ENCODE measurements around the gene C17orf100.

The C17orf100 gene

GRCh38 chr17:6651354-6651918, at the start of gene C17orf100, which contains the start of gene MED31:
Gene C17orf100 (plus strand): TSS chr17:6651762. CDS start chr17:6651914, 152 bp downstream.
Gene MED31 (minus strand): TSS chr17:6651605. CDS start chr17:6651528, 77 bp downstream.
- peak; percentile 81 for DNase-seq

GRCh38 chr17:6602141-6602540, 49.4 kb upstream of the C17orf100 start:
- no peak for DNase-seq

- no peak for DNase-seq
Observed at GRCh38 chr17:6603744-6604325, 47.7 kb upstream of the C17orf100 start.

- DNase-seq, result no peak
Observed at GRCh38 chr17:6605142-6605541, 46.4 kb upstream of the C17orf100 start.

DNA sequence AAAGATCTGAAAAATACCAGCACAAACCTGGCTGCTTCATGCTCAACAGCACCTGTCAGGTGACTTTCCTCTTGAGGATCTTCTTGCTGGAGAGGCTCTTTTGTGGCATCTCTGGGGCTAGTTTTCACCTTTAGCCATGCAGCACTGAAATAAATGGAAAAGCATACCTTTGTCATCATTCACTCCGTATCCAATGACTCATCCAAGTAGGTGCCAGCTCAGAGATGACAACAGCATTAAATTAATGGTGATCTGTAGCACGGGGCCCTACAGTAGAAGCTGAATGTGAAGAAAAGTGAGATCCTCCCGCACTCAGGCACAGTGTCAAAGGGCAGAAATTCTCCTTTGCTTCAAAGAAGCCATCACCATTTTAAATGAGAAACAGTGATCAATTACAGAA, 43.2 kb upstream of the C17orf100 start:
- no peak for DNase-seq

DNA sequence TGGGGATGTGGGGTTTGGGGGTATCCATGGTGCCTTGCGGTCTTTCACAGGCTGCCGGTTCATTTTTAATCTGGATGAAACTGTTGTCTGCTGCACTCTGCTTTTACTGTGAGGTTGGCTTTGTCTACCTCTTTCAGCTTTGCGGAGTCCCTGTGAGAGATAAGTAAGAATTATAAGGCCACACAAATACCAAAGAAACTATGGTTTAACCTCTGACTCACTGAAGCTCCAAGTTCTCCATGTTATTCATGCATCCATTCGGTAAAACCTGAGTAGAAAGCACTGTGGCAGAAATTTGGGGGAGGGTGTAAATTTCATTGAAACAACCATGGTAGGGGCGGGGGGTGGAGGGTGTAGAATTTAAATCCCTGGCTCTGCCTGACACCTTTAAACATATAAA, 41.6 kb upstream of the C17orf100 start:
- DNase-seq, result no peak

- no peak for DNase-seq
Observed at GRCh38 chr17:6611231-6611630, 40.3 kb upstream of the C17orf100 start.

DNA sequence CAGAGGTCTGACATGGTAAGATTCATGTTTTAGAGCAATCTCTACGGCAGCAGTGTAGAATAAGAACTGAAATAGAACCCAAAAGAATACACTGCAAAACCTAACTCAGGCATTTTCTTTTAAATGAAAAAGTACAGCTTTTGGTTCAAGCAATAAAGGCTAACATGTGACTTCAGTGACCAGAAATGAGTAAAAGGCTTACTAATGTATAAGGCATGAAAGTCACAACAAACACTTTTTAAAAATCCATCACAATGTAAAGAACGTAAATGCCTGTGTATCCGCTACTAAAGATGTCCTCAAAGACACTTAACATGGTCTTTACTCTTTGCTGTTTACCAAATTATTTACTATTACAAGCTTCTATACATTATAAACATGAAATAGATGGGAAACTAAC, 27.6 kb upstream of the C17orf100 start:
- no peak for DNase-seq

GRCh38 chr17:6626616-6627015, 24.9 kb upstream of the C17orf100 start:
- no peak for DNase-seq

DNA sequence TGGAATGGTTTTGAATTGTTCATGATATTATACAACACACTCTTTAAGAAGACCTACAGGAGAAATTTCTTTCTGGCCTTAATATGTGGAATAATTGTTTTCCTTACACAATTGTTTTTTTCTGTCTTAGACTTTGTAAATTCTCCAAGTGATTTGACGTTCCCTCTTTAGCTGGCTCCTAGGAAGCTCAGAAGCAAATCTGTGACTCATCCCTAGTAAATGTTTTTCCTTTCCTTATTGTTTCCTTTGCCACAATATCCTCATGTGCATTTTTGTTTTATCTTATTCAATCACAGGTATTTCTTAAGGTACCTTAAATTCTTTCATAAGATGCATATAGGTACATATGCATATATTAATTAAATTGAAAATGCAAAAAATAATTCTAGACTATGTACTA, 24.5 kb upstream of the C17orf100 start:
- DNase-seq, result no peak

DNA sequence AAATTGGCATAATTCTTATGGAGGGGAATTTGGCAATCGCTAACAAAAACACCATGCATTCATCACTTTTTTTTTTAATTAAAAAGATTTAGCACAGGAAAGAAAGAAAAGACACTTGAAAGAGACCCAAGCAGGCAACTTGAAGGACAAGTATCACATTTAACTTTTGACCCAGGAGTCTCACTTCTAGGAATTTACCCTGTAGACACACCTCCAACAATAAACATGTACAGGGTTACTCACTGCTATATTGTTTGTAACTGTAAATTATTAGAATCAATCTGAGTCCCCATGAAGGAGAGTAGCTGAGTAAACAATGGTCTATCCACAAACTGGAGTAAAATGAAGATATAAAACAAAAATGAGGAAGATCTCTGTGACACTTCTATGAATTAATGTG, 21.2 kb upstream of the C17orf100 start:
- no peak for DNase-seq

- DNase-seq, result no peak
Observed at GRCh38 chr17:6632530-6632929, 19.0 kb upstream of the C17orf100 start.

DNA sequence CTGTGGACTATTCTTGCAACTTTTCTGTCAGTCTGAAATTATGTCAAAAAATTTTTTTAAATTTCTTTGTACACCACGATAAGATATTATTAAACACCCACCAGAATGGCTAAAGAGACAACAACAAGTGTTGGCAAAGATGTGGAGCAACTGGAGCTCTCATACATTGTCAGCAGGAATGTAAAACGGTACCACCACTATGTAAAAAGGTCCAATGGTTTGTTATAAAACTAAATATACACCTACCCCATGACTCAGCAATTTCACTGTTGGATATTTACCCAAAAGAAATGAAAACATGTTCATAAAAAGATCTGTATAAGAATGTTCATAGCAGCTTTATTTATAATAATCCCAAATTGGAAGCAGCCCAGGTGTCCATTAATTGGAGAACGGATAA, 18.3 kb upstream of the C17orf100 start:
- no peak for DNase-seq

DNA sequence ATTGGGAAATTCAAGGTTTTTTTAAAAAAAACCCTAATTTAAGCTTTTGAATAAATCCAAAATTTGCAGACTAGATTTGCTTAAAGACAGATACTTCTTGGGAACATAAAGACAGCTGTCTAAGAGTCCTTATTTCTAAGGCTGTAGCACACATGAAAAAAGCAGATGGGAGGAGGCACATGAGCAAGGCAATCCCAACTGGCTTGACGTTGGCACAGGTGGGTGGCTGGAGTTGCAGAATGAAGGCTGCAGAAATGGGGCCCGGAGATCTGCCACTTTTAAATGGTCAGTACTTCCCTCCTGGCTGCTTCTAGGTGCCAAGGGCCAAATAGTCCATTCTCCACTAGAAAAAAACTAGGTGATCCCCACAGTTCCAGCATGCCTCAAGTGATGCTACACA, 15.5 kb upstream of the C17orf100 start:
- no peak for DNase-seq

DNA sequence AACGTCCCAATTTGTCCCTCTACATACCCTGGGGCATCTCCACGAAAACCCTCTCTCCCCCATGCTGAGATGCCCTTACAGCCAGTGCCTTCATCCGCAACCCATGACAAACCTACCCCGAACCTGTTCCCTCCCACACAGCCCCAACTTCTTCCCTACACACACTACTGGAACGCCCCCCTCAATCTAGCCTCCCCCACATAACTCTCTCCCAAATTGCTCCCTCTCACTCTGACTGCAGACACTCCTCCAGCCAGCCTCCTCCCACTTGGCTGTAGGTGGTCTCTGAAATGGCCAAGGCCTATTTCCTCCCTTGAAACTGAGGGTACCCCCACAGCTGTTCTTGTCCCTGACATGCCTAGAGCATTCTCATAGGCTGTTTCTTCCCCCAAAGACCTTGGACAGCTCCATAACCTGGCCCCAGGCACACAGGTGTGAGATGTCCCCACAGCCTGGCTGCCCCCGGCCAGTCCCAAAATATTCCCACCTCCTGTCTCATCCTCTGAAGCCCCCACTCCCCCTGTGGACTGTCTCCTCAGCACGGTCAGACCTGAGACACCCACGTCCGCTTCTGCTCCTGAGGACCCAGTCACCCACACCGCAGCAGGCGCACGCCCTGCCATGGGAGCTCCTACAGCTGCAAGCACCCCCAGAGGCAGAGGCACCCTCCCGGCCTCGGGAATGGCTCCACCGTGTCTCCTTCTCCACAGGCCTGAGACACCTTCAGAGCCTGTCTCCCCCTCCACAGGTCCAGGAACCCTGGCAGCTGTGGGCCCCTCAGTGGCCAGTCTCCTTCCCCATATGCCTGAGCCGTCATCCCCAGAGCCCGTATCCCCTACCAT, 14.7 kb upstream of the C17orf100 start:
- no peak for DNase-seq

DNA sequence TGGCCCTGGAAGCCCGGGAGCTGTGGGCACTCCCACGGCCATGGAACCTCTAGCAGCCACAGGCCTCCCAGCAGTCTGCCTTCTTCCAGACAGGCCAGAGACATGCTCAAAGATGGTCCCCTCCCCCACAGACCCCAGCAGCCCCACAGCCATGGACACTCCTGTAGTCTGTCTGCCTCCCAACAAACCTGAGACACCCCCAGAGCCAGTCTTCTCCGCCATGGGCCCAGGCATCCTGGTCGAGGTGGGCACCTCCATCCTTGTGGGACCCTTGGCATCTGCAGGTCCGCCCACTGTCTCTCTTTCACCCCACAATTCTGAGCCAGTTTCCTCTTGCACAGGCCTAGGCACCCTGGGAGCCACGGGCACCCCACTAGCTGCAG, 14.1 kb upstream of the C17orf100 start:
- no peak for DNase-seq

DNA sequence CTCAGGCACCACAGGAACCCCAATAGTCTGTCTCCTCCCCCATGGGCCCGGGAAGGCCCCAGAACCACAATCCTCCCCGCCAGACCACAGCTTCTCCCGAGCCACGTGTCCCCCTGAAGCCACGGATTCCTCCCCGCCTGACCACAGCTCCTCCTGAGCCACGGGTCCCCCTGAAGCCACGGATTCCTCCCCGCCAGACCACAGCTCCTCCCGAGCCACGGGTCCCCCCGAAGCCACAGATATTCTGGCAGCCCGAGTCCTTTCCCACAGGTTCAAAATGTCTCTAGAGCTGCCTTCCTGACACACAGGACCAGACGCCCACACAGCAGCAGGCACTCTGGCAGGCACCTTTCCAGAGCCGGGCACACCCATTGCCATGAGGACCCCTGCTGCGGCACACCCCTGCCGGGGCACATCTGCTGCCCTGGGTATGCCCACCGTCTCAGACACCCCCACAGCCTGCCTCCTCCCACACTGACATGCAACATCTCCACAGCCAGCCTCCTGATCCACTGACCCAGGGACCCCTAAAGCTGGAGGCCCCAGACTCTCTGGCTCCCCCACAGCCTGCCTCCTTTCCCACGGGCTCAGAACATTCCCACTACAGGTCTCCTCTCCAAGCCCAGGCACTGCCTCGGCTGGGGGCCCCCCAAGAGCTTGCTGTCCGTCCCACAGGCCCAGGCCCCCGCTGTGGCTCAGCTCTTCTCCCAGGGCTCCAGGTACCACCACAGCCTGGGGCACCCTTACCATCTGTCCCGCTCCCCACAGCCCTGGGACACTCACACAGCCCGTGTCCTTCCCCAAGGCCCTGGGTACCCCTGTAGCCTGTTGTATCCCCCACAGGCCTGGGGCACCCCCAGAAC, 13.3 kb upstream of the C17orf100 start:
- no peak for DNase-seq

GRCh38 chr17:6639014-6639585, 12.5 kb upstream of the C17orf100 start:
- DNase-seq, result no peak

GRCh38 chr17:6639586-6640535, 11.7 kb upstream of the C17orf100 start:
- peak; percentile 7 for DNase-seq

- DNase-seq, result peak; percentile 85
Observed at GRCh38 chr17:6640536-6641246, 10.9 kb upstream of the C17orf100 start, which contains the start of the genes KIAA0753 and TXNDC17. Gene KIAA0753 (minus strand): TSS chr17:6640711. CDS start chr17:6635103, 5,608 bp downstream. Gene TXNDC17 (plus strand): TSS chr17:6641060. CDS start chr17:6641083, 23 bp downstream.
